ENCODE measurements around the gene ECPAS.

GRCh38 chr9:111451570-111451969 is 32.6 kb downstream of the ECPAS start:
- TF ChIP-seq CTCF (conservative IDR thresholded peaks at IDR 0.05; ENCODE audit: low read length) (no peak), EZH2phosphoT487 (IDR thresholded peaks at IDR 0.05; ENCODE audit: borderline replicate concordance, low read depth, low read length) (no peak)

Measured in OCI-LY7 (cell line).